H1 (cell line): Measurements from ENCODE around the gene JAKMIP3. TPM values are rescaled to one million over a fixed set of nuclear protein-coding genes. Genes with fewer than 3 reads are reported as not detected.

Source experiments
- CTCF ChIA-PET: fragments of 300-600 bp; sonication (Branson Sonifier 250); formaldehyde crosslinking; loops from one replicate; lab custom pipeline; 2021; ENCODE audit not compliant: partially characterized antibody; lab: Charles Lee
- POLR2A ChIA-PET: fragments of 300-600 bp; sonication (Branson Sonifier 250); formaldehyde crosslinking; loops from one replicate; lab custom pipeline; 2021; ENCODE audit warnings: inconsistent platforms; ENCODE audit not compliant: partially characterized antibody; lab: Charles Lee
- DNase-seq, 2 experiments: peaks; one replicate each; pipeline versions ENCODE4 v3.0.0 to v3.0.0-alpha.2; 2010 to 2022; ENCODE audit warnings: low spot score in 2 of 2, low read depth in 1 of 2, mixed read lengths in 1 of 2
- FAIRE-seq: peaks from 2 replicates; lab custom pipeline; 2011; peaks lifted over from hg19 to GRCh38; lab: Jason Lieb, UNC
- H2AFZ ChIP-seq: 2 replicates; pipeline ENCODE4 v1.8.1; 2012; ENCODE audit warnings: low read length, inconsistent platforms
- H2AK5ac ChIP-seq: 2 replicates; pipeline ENCODE4 v1.6.1; 2013; ENCODE audit warnings: low read depth, low read length
- H2BK120ac ChIP-seq: replicated peaks from 2 replicates; pipeline ENCODE3; 2013; ENCODE audit warnings: low read depth, low read length, inconsistent platforms
- H2BK12ac ChIP-seq: 2 replicates; pipeline ENCODE4 v1.6.1; 2013; ENCODE audit warnings: low read depth, low read length
- H2BK15ac ChIP-seq: 2 replicates; pipeline ENCODE4 v1.6.1; 2013; ENCODE audit warnings: low read length
- H2BK20ac ChIP-seq: 2 replicates; pipeline ENCODE4 v1.6.1; 2013; ENCODE audit warnings: low read length
- H2BK5ac ChIP-seq: 2 replicates; pipeline ENCODE4 v1.6.1; 2013; ENCODE audit warnings: low read depth, low read length
- H3K14ac ChIP-seq: 2 replicates; pipeline ENCODE4 v1.6.1; 2013; ENCODE audit warnings: inconsistent platforms; ENCODE audit not compliant: insufficient read length
- H3K18ac ChIP-seq: 2 replicates; pipeline ENCODE4 v1.6.1; 2013; ENCODE audit warnings: low read length; ENCODE audit errors: extremely low read depth
- H3K23ac ChIP-seq: 2 replicates; pipeline ENCODE4 v1.6.1; 2013; ENCODE audit warnings: inconsistent platforms; ENCODE audit not compliant: insufficient read length
- H3K23me2 ChIP-seq: 2 replicates; pipeline ENCODE4 v1.6.1; 2013; ENCODE audit warnings: low read depth, low read length
- H3K27ac ChIP-seq: 2 replicates; pipeline ENCODE4 v1.6.1; 2011; ENCODE audit warnings: low read depth, low read length, inconsistent platforms
- H3K27me3 ChIP-seq, 4 experiments: replicated peaks in 1 of 4; 1 replicate in 1 of 4; 2 replicates in 3 of 4; pipeline versions ENCODE4 v1.6.1 to v1.8.1; 2011 to 2013; ENCODE audit warnings: low read length in 3 of 4, mild to moderate bottlenecking in 3 of 4, inconsistent platforms in 2 of 4, mixed read lengths in 2 of 4, moderate library complexity in 1 of 4; ENCODE audit not compliant: control insufficient read depth in 3 of 4, insufficient read depth in 3 of 4; ENCODE audit errors: extremely low read depth in 1 of 4
- H3K36me3 ChIP-seq, 4 experiments: 2 replicates each; pipeline versions ENCODE4 v1.6.1 to v1.8.1; 2011 to 2013; ENCODE audit warnings: mild to moderate bottlenecking in 4 of 4, low read length in 3 of 4, moderate library complexity in 2 of 4, control low read depth in 1 of 4, inconsistent platforms in 1 of 4; ENCODE audit not compliant: insufficient read depth in 4 of 4, control insufficient read depth in 2 of 4
- H3K4ac ChIP-seq: replicated peaks from 2 replicates; pipeline ENCODE3; 2013; ENCODE audit warnings: low read length, low read depth, mixed read lengths, inconsistent platforms; ENCODE audit not compliant: insufficient read length
- H3K4me1 ChIP-seq, 4 experiments: replicated peaks in 1 of 4; 1 replicate in 1 of 4; 2 replicates in 3 of 4; pipeline versions ENCODE4 v1.6.1 to v1.8.1; 2011 to 2013; ENCODE audit warnings: low read length in 3 of 4, inconsistent platforms in 2 of 4, mixed read lengths in 1 of 4; ENCODE audit not compliant: insufficient read depth in 4 of 4, control insufficient read depth in 3 of 4
- H3K4me2 ChIP-seq, 2 experiments: 2 replicates each; pipeline versions ENCODE4 v1.6.1 to v1.8.1; 2011 to 2013; ENCODE audit warnings: low read depth in 2 of 2, low read length in 2 of 2, control low read depth in 1 of 2, inconsistent platforms in 1 of 2, mild to moderate bottlenecking in 1 of 2; ENCODE audit not compliant: insufficient read depth in 1 of 2
- H3K4me3 ChIP-seq, 4 experiments: fragments of 200-600, 300-600 bp in 1 of 4; sonication (generic), shearing (Covaris generic), sonication (Bioruptor Twin) in 1 of 4; 2 replicates each; pipeline versions ENCODE4 v1.5.1 to v1.8.1; 2011 to 2016; ENCODE audit warnings: low read length in 4 of 4, low read depth in 3 of 4, control low read depth in 2 of 4, inconsistent platforms in 2 of 4, mild to moderate bottlenecking in 2 of 4, mixed read lengths in 1 of 4, moderate library complexity in 1 of 4; ENCODE audit not compliant: insufficient read depth in 2 of 4; ENCODE audit errors: extremely low read depth in 1 of 4
- H3K56ac ChIP-seq: replicated peaks from 2 replicates; pipeline ENCODE3; 2013; ENCODE audit warnings: low read depth, mild to moderate bottlenecking, mixed read lengths, low read length, inconsistent platforms; ENCODE audit not compliant: insufficient read length
- H3K79me1 ChIP-seq: 2 replicates; pipeline ENCODE4 v1.6.1; 2013; ENCODE audit warnings: low read depth, low read length, control low read depth
- H3K79me2 ChIP-seq, 2 experiments: 2 replicates each; pipeline versions ENCODE4 v1.6.1 to v1.8.1; 2012 to 2013; ENCODE audit warnings: low read length in 2 of 2, mild to moderate bottlenecking in 2 of 2, inconsistent platforms in 1 of 2; ENCODE audit not compliant: insufficient read depth in 2 of 2, control insufficient read depth in 1 of 2
- H3K9ac ChIP-seq, 4 experiments: replicated peaks in 1 of 4; 1 replicate in 1 of 4; 2 replicates in 3 of 4; pipeline versions ENCODE4 v1.6.1 to v1.8.1; 2011 to 2013; ENCODE audit warnings: low read depth in 3 of 4, low read length in 3 of 4, control low read depth in 2 of 4, mild to moderate bottlenecking in 2 of 4, moderate library complexity in 2 of 4, inconsistent platforms in 1 of 4; ENCODE audit errors: extremely low read depth in 1 of 4
- H3K9me3 ChIP-seq, 2 experiments: 2 replicates each; pipeline versions ENCODE4 v1.6.1 to v1.8.1; 2012 to 2013; ENCODE audit warnings: mild to moderate bottlenecking in 2 of 2, moderate library complexity in 2 of 2, control low read depth in 1 of 2, inconsistent platforms in 1 of 2, low read depth in 1 of 2, low read length in 1 of 2, mixed read lengths in 1 of 2; ENCODE audit not compliant: insufficient read depth in 2 of 2
- H4K20me1 ChIP-seq, 2 experiments: replicated peaks in 1 of 2; 2 replicates each; pipeline versions ENCODE3 to v1.8.1; 2011 to 2013; ENCODE audit warnings: inconsistent platforms in 2 of 2, low read length in 2 of 2, mild to moderate bottlenecking in 1 of 2; ENCODE audit not compliant: insufficient read depth in 2 of 2, control insufficient read depth in 1 of 2
- H4K5ac ChIP-seq: 2 replicates; pipeline ENCODE4 v1.6.1; 2013; ENCODE audit warnings: low read length, low read depth, mixed read lengths, inconsistent platforms; ENCODE audit not compliant: insufficient read length
- H4K8ac ChIP-seq: 2 replicates; pipeline ENCODE4 v1.8.0; 2013; ENCODE audit warnings: mild to moderate bottlenecking, moderate library complexity, low read length, inconsistent platforms; ENCODE audit not compliant: insufficient read depth; ENCODE audit errors: extremely low read depth
- H4K91ac ChIP-seq: replicated peaks from 2 replicates; pipeline ENCODE3; 2013; ENCODE audit warnings: low read length, mixed read lengths, inconsistent platforms; ENCODE audit not compliant: insufficient read length
- BACH1 ChIP-seq: IDR thresholded peaks from 2 replicates; pipeline ENCODE4 v1.6.1; 2012; ENCODE audit warnings: low read length, improper control_type of control experiment
- BRCA1 ChIP-seq: IDR thresholded peaks from 2 replicates; pipeline ENCODE4 v1.6.1; 2012; ENCODE audit warnings: low read depth, low read length, improper control_type of control experiment
- CEBPB ChIP-seq: IDR thresholded peaks from 2 replicates; pipeline ENCODE4 v1.6.1; 2012; ENCODE audit warnings: low read depth, low read length
- JUN ChIP-seq: IDR thresholded peaks from 2 replicates; pipeline ENCODE4 v1.6.1; 2011; ENCODE audit warnings: low read depth, mild to moderate bottlenecking, improper control_type of control experiment, low read length
- KDM4A ChIP-seq: IDR thresholded peaks from one replicate; pipeline ENCODE4 v1.7.1; 2012; ENCODE audit warnings: low read depth, mild to moderate bottlenecking, moderate library complexity, low read length, inconsistent platforms; ENCODE audit not compliant: severe bottlenecking
- KDM5A ChIP-seq: fragments of 200-600 bp; IDR thresholded peaks from 2 replicates; pipeline ENCODE4 v1.7.1; 2012; ENCODE audit warnings: mild to moderate bottlenecking, low read length, inconsistent platforms, mixed read lengths
- NANOG ChIP-seq: IDR thresholded peaks from 2 replicates; pipeline ENCODE4 v1.6.1; 2011; ENCODE audit warnings: low read length, low read depth, mild to moderate bottlenecking, inconsistent platforms; ENCODE audit not compliant: insufficient read depth, poor library complexity, severe bottlenecking
- SIN3A ChIP-seq, 2 experiments: IDR thresholded peaks in 1 of 2; conservative IDR thresholded peaks in 1 of 2; 2 replicates each; pipeline ENCODE4 v1.6.1; 2011 to 2012; ENCODE audit warnings: low read length in 2 of 2, improper control_type of control experiment in 1 of 2, low read depth in 1 of 2, mild to moderate bottlenecking in 1 of 2
- SP1 ChIP-seq: IDR thresholded peaks from 2 replicates; pipeline ENCODE4 v1.6.1; 2011; ENCODE audit warnings: low read depth, low read length
- TEAD4 ChIP-seq: IDR thresholded peaks from 2 replicates; pipeline ENCODE4 v1.6.1; 2012; ENCODE audit warnings: low read depth, low read length, inconsistent platforms, mixed read lengths
- YY1 ChIP-seq: IDR thresholded peaks from 2 replicates; pipeline ENCODE4 v1.6.1; 2011; ENCODE audit warnings: low read depth, mild to moderate bottlenecking, low read length
- WGBS, 2 experiments: shearing (Covaris generic) in 1 of 2; methylation state at CpG; one replicate each; pipeline versions ENCODE4 v1.1.6 to v1.1.7; 2013 to 2015; ENCODE audit warnings: low lambda C conversion rate in 2 of 2, mixed read lengths in 2 of 2, inconsistent platforms in 1 of 2, low coverage in 1 of 2, missing lambda C conversion rate in 1 of 2; ENCODE audit not compliant: insufficient replicate concordance in 2 of 2, insufficient coverage in 1 of 2, insufficient read length in 1 of 2; ENCODE audit errors: extremely low coverage in 1 of 2, missing lambda C conversion rate in 1 of 2; 5-methylcytosine and 5-hydroxymethylcytosine counted together
- polyA plus RNA-seq, 7 experiments: library from polyadenylated mRNA; depleted of rRNA in 3 of 7; stranded (reverse) in 5 of 7; unstranded in 2 of 7; fragments of >200 nt in 5 of 7; fragments of 200-250 nt in 2 of 7; gene quantifications; 1 replicate in 5 of 7; 2 replicates in 1 of 7; 4 replicates in 1 of 7; pipeline versions ENCODE4 v1.2.1 to v1.2.3, GENCODE V29; 2011 to 2013; ENCODE audit warnings: missing spikeins in 2 of 7, mixed read lengths in 2 of 7
- total RNA-seq: library from RNA; stranded (reverse); fragmentation: NEBNext Ultra II Directional; extraction: Animal tissue kit (Norgen Biotek cat#: 25700); gene quantifications from 2 replicates; pipeline ENCODE4 v1.2.1, GENCODE V29; 2021
- TF ChIP-seq, protein P1 (sequence below): IDR thresholded peaks from 2 replicates; pipeline ENCODE4 v1.6.1; 2011; ENCODE audit warnings: low read length, improper control_type of control experiment

The JAKMIP3 gene
- total and polyA plus RNA-seq, 2 of the 8 experiments (the other 6 are each of a cell fraction or from before 2014, with no cell fraction given) = 0.83 to 0.91 TPM

DNA sequence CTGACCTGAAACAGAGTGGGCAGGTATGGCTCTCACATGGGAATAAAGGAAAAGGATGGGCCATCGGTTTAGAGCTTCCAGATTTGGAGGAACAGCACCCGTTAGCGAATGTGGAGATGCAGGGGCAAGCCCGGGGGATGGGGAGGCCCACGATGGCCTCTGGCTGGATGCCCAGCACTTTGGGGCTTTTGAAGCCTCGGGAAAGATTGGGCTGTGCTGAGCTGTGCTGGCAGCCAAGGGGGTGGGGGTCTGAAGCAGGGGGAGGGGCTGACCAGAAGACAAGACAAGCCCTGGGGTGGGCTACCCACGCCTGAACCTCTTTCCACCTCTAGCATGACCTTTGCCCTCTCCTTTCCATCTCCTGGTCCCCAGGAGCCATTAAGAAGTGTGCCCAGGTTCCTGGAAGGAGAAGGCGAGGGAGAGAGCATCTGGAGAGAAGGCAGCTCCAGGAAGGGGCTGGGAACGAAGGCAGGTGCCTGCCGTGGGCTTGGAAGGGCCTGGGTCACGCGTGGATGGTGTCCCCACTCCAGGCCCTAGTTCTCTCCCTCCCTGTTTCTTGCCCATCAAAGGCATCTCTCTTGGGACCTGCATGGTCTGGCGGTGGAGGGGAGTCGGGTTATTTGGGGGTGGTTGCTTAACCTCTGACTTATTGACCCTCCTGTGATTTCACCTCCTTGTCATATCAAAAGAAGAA, 39.7 kb downstream of the JAKMIP3 start:
- no peak overlapping the region for H3K4ac ChIP-seq
- H2BK15ac ChIP-seq = no peak overlapping the region
- H3K9ac ChIP-seq = no peak overlapping the region
- no peaks in the 10 kb centered on the region for H3K23me2 ChIP-seq
- no peak overlapping the region for H3K23ac ChIP-seq
- WGBS, 2 experiments = 90% methylated on average over 14 of the region's 14 CpGs; no CpG with 5 or more reads in 1 of the 2 experiments
- no peak overlapping the region for H4K91ac ChIP-seq
- no peak overlapping the region for H3K27ac ChIP-seq
- no peak for DNase-seq
- no peaks in the 10 kb centered on the region for H3K36me3 ChIP-seq
- CTCF ChIA-PET = interaction anchor here (0.7 to 1.6 kb wide), 5 partner anchors 11 to 206 kb away, joined by 3 to 7 read pairs (median 3); no protein-coding TSS in a partner anchor
- H3K4me2 ChIP-seq = no peak overlapping the region
- H3K79me1 ChIP-seq = no peaks in the 10 kb centered on the region
- H2BK120ac ChIP-seq = no peak overlapping the region
- peaks cover 0 to 1% of the 10 kb centered on the region in 2 experiments for H4K20me1 ChIP-seq
- no peak for FAIRE-seq
- H3K14ac ChIP-seq = no peak overlapping the region
- H3K4me3 ChIP-seq = no peak overlapping the region
- no peak overlapping the region for H2BK20ac ChIP-seq
- H3K4me1 ChIP-seq = no peaks in the 10 kb centered on the region
- POLR2A ChIA-PET = no interaction called here
- H3K56ac ChIP-seq = no peak overlapping the region
- no peak overlapping the region for H4K5ac ChIP-seq
- no peak overlapping the region for H2BK5ac ChIP-seq
- H3K9me3 ChIP-seq = no peaks in the 10 kb centered on the region
- H2BK12ac ChIP-seq = no peak overlapping the region
- H2AFZ ChIP-seq = no peak overlapping the region
- H2AK5ac ChIP-seq = no peak overlapping the region
- H3K79me2 ChIP-seq = no peaks in the 10 kb centered on the region
- H3K27me3 ChIP-seq = no peaks in the 10 kb centered on the region
- no peak overlapping the region for H3K18ac ChIP-seq
- no peak overlapping the region; the same call in 1 of the 2 replicates for H4K8ac ChIP-seq
- TF ChIP-seq TEAD4 = no peak
- no peak for TF ChIP-seq JUN
- TF ChIP-seq NANOG = no peak
- TF ChIP-seq, protein P1, sequence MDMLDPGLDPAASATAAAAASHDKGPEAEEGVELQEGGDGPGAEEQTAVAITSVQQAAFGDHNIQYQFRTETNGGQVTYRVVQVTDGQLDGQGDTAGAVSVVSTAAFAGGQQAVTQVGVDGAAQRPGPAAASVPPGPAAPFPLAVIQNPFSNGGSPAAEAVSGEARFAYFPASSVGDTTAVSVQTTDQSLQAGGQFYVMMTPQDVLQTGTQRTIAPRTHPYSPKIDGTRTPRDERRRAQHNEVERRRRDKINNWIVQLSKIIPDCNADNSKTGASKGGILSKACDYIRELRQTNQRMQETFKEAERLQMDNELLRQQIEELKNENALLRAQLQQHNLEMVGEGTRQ = no peak
- TF ChIP-seq SIN3A (conservative IDR thresholded peaks at IDR 0.05 in 1 of 2, IDR thresholded peaks at IDR 0.05 in 1 of 2; ENCODE audit: low read depth in 1 of 2, low read length in 2 of 2) = no peak
- no peak for TF ChIP-seq BRCA1
- TF ChIP-seq BACH1 = no peak
- TF ChIP-seq YY1 = no peak
- no peak for TF ChIP-seq KDM5A
- no peak for TF ChIP-seq CEBPB
- TF ChIP-seq KDM4A = no peak
- no peak for TF ChIP-seq SP1
